H1 (cell line): Measurements from ENCODE around the gene SIPA1L2. TPM values are rescaled to one million over a fixed set of nuclear protein-coding genes. Genes with fewer than 3 reads are reported as not detected.

ENCODE experiments used
- CTCF ChIA-PET: fragments of 300-600 bp; sonication (Branson Sonifier 250); formaldehyde crosslinking; loops from one replicate; lab custom pipeline; 2021; ENCODE audit not compliant: partially characterized antibody; lab: Charles Lee
- POLR2A ChIA-PET: fragments of 300-600 bp; sonication (Branson Sonifier 250); formaldehyde crosslinking; loops from one replicate; lab custom pipeline; 2021; ENCODE audit warnings: inconsistent platforms; ENCODE audit not compliant: partially characterized antibody; lab: Charles Lee
- DNase-seq, 2 experiments: peaks; one replicate each; pipeline versions ENCODE4 v3.0.0 to v3.0.0-alpha.2; 2010 to 2022; ENCODE audit warnings: low spot score in 2 of 2, low read depth in 1 of 2, mixed read lengths in 1 of 2
- FAIRE-seq: peaks from 2 replicates; lab custom pipeline; 2011; peaks lifted over from hg19 to GRCh38; lab: Jason Lieb, UNC
- H2AFZ ChIP-seq: 2 replicates; pipeline ENCODE4 v1.8.1; 2012; ENCODE audit warnings: low read length, inconsistent platforms
- H2AK5ac ChIP-seq: 2 replicates; pipeline ENCODE4 v1.6.1; 2013; ENCODE audit warnings: low read depth, low read length
- H2BK120ac ChIP-seq: replicated peaks from 2 replicates; pipeline ENCODE3; 2013; ENCODE audit warnings: low read depth, low read length, inconsistent platforms
- H2BK12ac ChIP-seq: 2 replicates; pipeline ENCODE4 v1.6.1; 2013; ENCODE audit warnings: low read depth, low read length
- H2BK15ac ChIP-seq: 2 replicates; pipeline ENCODE4 v1.6.1; 2013; ENCODE audit warnings: low read length
- H2BK20ac ChIP-seq: 2 replicates; pipeline ENCODE4 v1.6.1; 2013; ENCODE audit warnings: low read length
- H2BK5ac ChIP-seq: 2 replicates; pipeline ENCODE4 v1.6.1; 2013; ENCODE audit warnings: low read depth, low read length
- H3K14ac ChIP-seq: 2 replicates; pipeline ENCODE4 v1.6.1; 2013; ENCODE audit warnings: inconsistent platforms; ENCODE audit not compliant: insufficient read length
- H3K18ac ChIP-seq: 2 replicates; pipeline ENCODE4 v1.6.1; 2013; ENCODE audit warnings: low read length; ENCODE audit errors: extremely low read depth
- H3K23ac ChIP-seq: 2 replicates; pipeline ENCODE4 v1.6.1; 2013; ENCODE audit warnings: inconsistent platforms; ENCODE audit not compliant: insufficient read length
- H3K23me2 ChIP-seq: 2 replicates; pipeline ENCODE4 v1.6.1; 2013; ENCODE audit warnings: low read depth, low read length
- H3K27ac ChIP-seq: 2 replicates; pipeline ENCODE4 v1.6.1; 2011; ENCODE audit warnings: low read depth, low read length, inconsistent platforms
- H3K27me3 ChIP-seq, 4 experiments: replicated peaks in 1 of 4; 1 replicate in 1 of 4; 2 replicates in 3 of 4; pipeline versions ENCODE4 v1.6.1 to v1.8.1; 2011 to 2013; ENCODE audit warnings: low read length in 3 of 4, mild to moderate bottlenecking in 3 of 4, inconsistent platforms in 2 of 4, mixed read lengths in 2 of 4, moderate library complexity in 1 of 4; ENCODE audit not compliant: control insufficient read depth in 3 of 4, insufficient read depth in 3 of 4; ENCODE audit errors: extremely low read depth in 1 of 4
- H3K36me3 ChIP-seq, 4 experiments: 2 replicates each; pipeline versions ENCODE4 v1.6.1 to v1.8.1; 2011 to 2013; ENCODE audit warnings: mild to moderate bottlenecking in 4 of 4, low read length in 3 of 4, moderate library complexity in 2 of 4, control low read depth in 1 of 4, inconsistent platforms in 1 of 4; ENCODE audit not compliant: insufficient read depth in 4 of 4, control insufficient read depth in 2 of 4
- H3K4ac ChIP-seq: replicated peaks from 2 replicates; pipeline ENCODE3; 2013; ENCODE audit warnings: low read length, low read depth, mixed read lengths, inconsistent platforms; ENCODE audit not compliant: insufficient read length
- H3K4me1 ChIP-seq, 4 experiments: replicated peaks in 1 of 4; 1 replicate in 1 of 4; 2 replicates in 3 of 4; pipeline versions ENCODE4 v1.6.1 to v1.8.1; 2011 to 2013; ENCODE audit warnings: low read length in 3 of 4, inconsistent platforms in 2 of 4, mixed read lengths in 1 of 4; ENCODE audit not compliant: insufficient read depth in 4 of 4, control insufficient read depth in 3 of 4
- H3K4me2 ChIP-seq, 2 experiments: 2 replicates each; pipeline versions ENCODE4 v1.6.1 to v1.8.1; 2011 to 2013; ENCODE audit warnings: low read depth in 2 of 2, low read length in 2 of 2, control low read depth in 1 of 2, inconsistent platforms in 1 of 2, mild to moderate bottlenecking in 1 of 2; ENCODE audit not compliant: insufficient read depth in 1 of 2
- H3K4me3 ChIP-seq, 4 experiments: fragments of 200-600, 300-600 bp in 1 of 4; sonication (generic), shearing (Covaris generic), sonication (Bioruptor Twin) in 1 of 4; 2 replicates each; pipeline versions ENCODE4 v1.5.1 to v1.8.1; 2011 to 2016; ENCODE audit warnings: low read length in 4 of 4, low read depth in 3 of 4, control low read depth in 2 of 4, inconsistent platforms in 2 of 4, mild to moderate bottlenecking in 2 of 4, mixed read lengths in 1 of 4, moderate library complexity in 1 of 4; ENCODE audit not compliant: insufficient read depth in 2 of 4; ENCODE audit errors: extremely low read depth in 1 of 4
- H3K56ac ChIP-seq: replicated peaks from 2 replicates; pipeline ENCODE3; 2013; ENCODE audit warnings: low read depth, mild to moderate bottlenecking, mixed read lengths, low read length, inconsistent platforms; ENCODE audit not compliant: insufficient read length
- H3K79me1 ChIP-seq: 2 replicates; pipeline ENCODE4 v1.6.1; 2013; ENCODE audit warnings: low read depth, low read length, control low read depth
- H3K79me2 ChIP-seq, 2 experiments: 2 replicates each; pipeline versions ENCODE4 v1.6.1 to v1.8.1; 2012 to 2013; ENCODE audit warnings: low read length in 2 of 2, mild to moderate bottlenecking in 2 of 2, inconsistent platforms in 1 of 2; ENCODE audit not compliant: insufficient read depth in 2 of 2, control insufficient read depth in 1 of 2
- H3K9ac ChIP-seq, 4 experiments: replicated peaks in 1 of 4; 1 replicate in 1 of 4; 2 replicates in 3 of 4; pipeline versions ENCODE4 v1.6.1 to v1.8.1; 2011 to 2013; ENCODE audit warnings: low read depth in 3 of 4, low read length in 3 of 4, control low read depth in 2 of 4, mild to moderate bottlenecking in 2 of 4, moderate library complexity in 2 of 4, inconsistent platforms in 1 of 4; ENCODE audit errors: extremely low read depth in 1 of 4
- H3K9me3 ChIP-seq, 2 experiments: 2 replicates each; pipeline versions ENCODE4 v1.6.1 to v1.8.1; 2012 to 2013; ENCODE audit warnings: mild to moderate bottlenecking in 2 of 2, moderate library complexity in 2 of 2, control low read depth in 1 of 2, inconsistent platforms in 1 of 2, low read depth in 1 of 2, low read length in 1 of 2, mixed read lengths in 1 of 2; ENCODE audit not compliant: insufficient read depth in 2 of 2
- H4K20me1 ChIP-seq, 2 experiments: replicated peaks in 1 of 2; 2 replicates each; pipeline versions ENCODE3 to v1.8.1; 2011 to 2013; ENCODE audit warnings: inconsistent platforms in 2 of 2, low read length in 2 of 2, mild to moderate bottlenecking in 1 of 2; ENCODE audit not compliant: insufficient read depth in 2 of 2, control insufficient read depth in 1 of 2
- H4K5ac ChIP-seq: 2 replicates; pipeline ENCODE4 v1.6.1; 2013; ENCODE audit warnings: low read length, low read depth, mixed read lengths, inconsistent platforms; ENCODE audit not compliant: insufficient read length
- H4K8ac ChIP-seq: 2 replicates; pipeline ENCODE4 v1.8.0; 2013; ENCODE audit warnings: mild to moderate bottlenecking, moderate library complexity, low read length, inconsistent platforms; ENCODE audit not compliant: insufficient read depth; ENCODE audit errors: extremely low read depth
- H4K91ac ChIP-seq: replicated peaks from 2 replicates; pipeline ENCODE3; 2013; ENCODE audit warnings: low read length, mixed read lengths, inconsistent platforms; ENCODE audit not compliant: insufficient read length
- ASH2L ChIP-seq: fragments of 200-600, 300-600 bp; sonication (generic); IDR thresholded peaks from one replicate; pipeline ENCODE4 v1.7.1; 2017; ENCODE audit warnings: low read length
- BACH1 ChIP-seq: IDR thresholded peaks from 2 replicates; pipeline ENCODE4 v1.6.1; 2012; ENCODE audit warnings: low read length, improper control_type of control experiment
- CEBPB ChIP-seq: IDR thresholded peaks from 2 replicates; pipeline ENCODE4 v1.6.1; 2012; ENCODE audit warnings: low read depth, low read length
- EGR1 ChIP-seq: IDR thresholded peaks from 2 replicates; pipeline ENCODE4 v1.6.1; 2011; ENCODE audit warnings: low read depth, low read length, borderline replicate concordance
- HDAC2 ChIP-seq, 2 experiments: fragments of 300-600 bp in 1 of 2; sonication (generic) in 1 of 2; IDR thresholded peaks; 2 replicates each; pipeline ENCODE4 v1.6.1; 2011 to 2012; ENCODE audit warnings: low read depth in 2 of 2, low read length in 2 of 2, mild to moderate bottlenecking in 2 of 2, moderate library complexity in 2 of 2, borderline replicate concordance in 1 of 2, inconsistent platforms in 1 of 2
- MAFK ChIP-seq: IDR thresholded peaks from 2 replicates; pipeline ENCODE4 v1.6.1; 2012; ENCODE audit warnings: low read depth, mild to moderate bottlenecking, improper control_type of control experiment, low read length
- NRF1 ChIP-seq: IDR thresholded peaks from 2 replicates; pipeline ENCODE4 v1.6.1; 2011; ENCODE audit warnings: mild to moderate bottlenecking, low read depth, low read length, improper control_type of control experiment
- PHF8 ChIP-seq: fragments of 200-600 bp; sonication (generic); conservative IDR thresholded peaks from 2 replicates; pipeline ENCODE4 v1.7.1; 2012; ENCODE audit warnings: low read depth, mild to moderate bottlenecking, inconsistent platforms, low read length, moderate library complexity
- RBBP5 ChIP-seq: IDR thresholded peaks from 2 replicates; pipeline ENCODE4 v1.7.1; 2012; ENCODE audit warnings: low read depth, mild to moderate bottlenecking, inconsistent platforms, low read length, moderate library complexity, borderline replicate concordance
- SIRT6 ChIP-seq: IDR thresholded peaks from one replicate; pipeline ENCODE4 v1.7.1; 2012; ENCODE audit warnings: low read length, inconsistent platforms
- TBP ChIP-seq: IDR thresholded peaks from 2 replicates; pipeline ENCODE4 v1.6.1; 2011; ENCODE audit warnings: low read depth, low read length, improper control_type of control experiment
- WGBS, 2 experiments: shearing (Covaris generic) in 1 of 2; methylation state at CpG; one replicate each; pipeline versions ENCODE4 v1.1.6 to v1.1.7; 2013 to 2015; ENCODE audit warnings: low lambda C conversion rate in 2 of 2, mixed read lengths in 2 of 2, inconsistent platforms in 1 of 2, low coverage in 1 of 2, missing lambda C conversion rate in 1 of 2; ENCODE audit not compliant: insufficient replicate concordance in 2 of 2, insufficient coverage in 1 of 2, insufficient read length in 1 of 2; ENCODE audit errors: extremely low coverage in 1 of 2, missing lambda C conversion rate in 1 of 2; 5-methylcytosine and 5-hydroxymethylcytosine counted together
- polyA plus RNA-seq, 7 experiments: library from polyadenylated mRNA; depleted of rRNA in 3 of 7; stranded (reverse) in 5 of 7; unstranded in 2 of 7; fragments of >200 nt in 5 of 7; fragments of 200-250 nt in 2 of 7; gene quantifications; 1 replicate in 5 of 7; 2 replicates in 1 of 7; 4 replicates in 1 of 7; pipeline versions ENCODE4 v1.2.1 to v1.2.3, GENCODE V29; 2011 to 2013; ENCODE audit warnings: missing spikeins in 2 of 7, mixed read lengths in 2 of 7
- total RNA-seq: library from RNA; stranded (reverse); fragmentation: NEBNext Ultra II Directional; extraction: Animal tissue kit (Norgen Biotek cat#: 25700); gene quantifications from 2 replicates; pipeline ENCODE4 v1.2.1, GENCODE V29; 2021
- TF ChIP-seq, protein P1 (sequence below): IDR thresholded peaks from 2 replicates; pipeline ENCODE4 v1.6.1; 2012; ENCODE audit warnings: inconsistent platforms
- TF ChIP-seq, protein P2 (sequence below): IDR thresholded peaks from 2 replicates; pipeline ENCODE4 v1.6.1; 2012; ENCODE audit warnings: inconsistent platforms

The SIPA1L2 gene
- total and polyA plus RNA-seq, 2 of the 8 experiments (the other 6 are each of a cell fraction or from before 2014, with no cell fraction given): 7.7 to 13.2 TPM

DNA sequence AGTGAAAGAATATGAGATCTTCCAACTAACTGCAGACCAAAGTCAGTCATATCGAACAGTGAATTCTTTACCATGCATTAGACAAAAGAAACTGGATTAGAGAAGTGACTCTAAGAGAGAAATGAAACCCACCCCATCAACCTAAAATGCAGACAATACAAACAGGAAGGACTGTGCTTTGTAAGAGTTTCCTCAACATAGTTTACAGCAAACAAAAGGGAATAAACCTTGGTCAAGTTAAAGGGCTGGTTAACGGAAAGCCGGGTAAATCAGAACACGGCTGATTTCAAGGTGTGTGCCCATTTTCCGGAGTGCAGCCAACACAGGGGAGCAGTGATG, 39.2 kb downstream of the SIPA1L2 start:
- no peak overlapping the region for H3K56ac ChIP-seq
- H3K27ac ChIP-seq: no peak overlapping the region
- H4K8ac ChIP-seq: no peak overlapping the region
- no peak overlapping the region for H2BK120ac ChIP-seq
- no peak overlapping the region for H2BK15ac ChIP-seq
- H3K23ac ChIP-seq: no peak overlapping the region
- H3K9me3 ChIP-seq: no peaks in the 10 kb centered on the region
- CTCF ChIA-PET: interaction anchor here (1.2 kb wide), 1 partner anchor 37 kb away, joined by 4 read pairs; no protein-coding TSS in a partner anchor
- H3K4ac ChIP-seq: no peak overlapping the region
- no peak overlapping the region for H3K4me2 ChIP-seq
- H3K18ac ChIP-seq: no peak overlapping the region
- H3K4me1 ChIP-seq: no peaks in the 10 kb centered on the region; a peak in 1 of 7 replicates
- no peak overlapping the region for H3K14ac ChIP-seq
- FAIRE-seq (no peak), DNase-seq (no peak)
- H2BK20ac ChIP-seq: no peak overlapping the region
- POLR2A ChIA-PET: interaction anchor here (0.9 kb wide), 1 partner anchor 35 kb away, joined by 3 read pairs; no protein-coding TSS in a partner anchor
- H4K91ac ChIP-seq: no peak overlapping the region
- H3K79me1 ChIP-seq: no peaks in the 10 kb centered on the region
- no peak overlapping the region for H3K4me3 ChIP-seq
- H4K20me1 ChIP-seq: no peaks in the 10 kb centered on the region
- H2BK12ac ChIP-seq: no peak overlapping the region
- WGBS, 2 experiments: 97% methylated on average over 5 of the region's 5 CpGs; no CpG with 5 or more reads in 1 of the 2 experiments
- H4K5ac ChIP-seq: no peak overlapping the region
- no peaks in the 10 kb centered on the region for H3K23me2 ChIP-seq
- no peaks in the 10 kb centered on the region; a peak in 1 of 4 replicates for H3K79me2 ChIP-seq
- no peak overlapping the region for H3K9ac ChIP-seq
- no peak overlapping the region for H2AK5ac ChIP-seq
- no peaks in the 10 kb centered on the region for H3K27me3 ChIP-seq
- no peak overlapping the region for H2BK5ac ChIP-seq
- H2AFZ ChIP-seq: no peak overlapping the region
- H3K36me3 ChIP-seq: no peaks in the 10 kb centered on the region
- TF ChIP-seq NRF1 (no peak), EGR1 (no peak), SIRT6 (no peak), MAFK (no peak), RBBP5 (no peak), BACH1 (no peak), ASH2L (no peak), TBP (no peak), PHF8 (no peak), HDAC2 (IDR thresholded peaks at IDR 0.05; ENCODE audit: borderline replicate concordance in 1 of 2, low read depth in 2 of 2, low read length in 2 of 2) (no peak), CEBPB (no peak)
- TF ChIP-seq, protein P1, sequence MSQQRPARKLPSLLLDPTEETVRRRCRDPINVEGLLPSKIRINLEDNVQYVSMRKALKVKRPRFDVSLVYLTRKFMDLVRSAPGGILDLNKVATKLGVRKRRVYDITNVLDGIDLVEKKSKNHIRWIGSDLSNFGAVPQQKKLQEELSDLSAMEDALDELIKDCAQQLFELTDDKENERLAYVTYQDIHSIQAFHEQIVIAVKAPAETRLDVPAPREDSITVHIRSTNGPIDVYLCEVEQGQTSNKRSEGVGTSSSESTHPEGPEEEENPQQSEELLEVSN: no peak
- TF ChIP-seq, protein P2, sequence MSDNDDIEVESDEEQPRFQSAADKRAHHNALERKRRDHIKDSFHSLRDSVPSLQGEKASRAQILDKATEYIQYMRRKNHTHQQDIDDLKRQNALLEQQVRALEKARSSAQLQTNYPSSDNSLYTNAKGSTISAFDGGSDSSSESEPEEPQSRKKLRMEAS: no peak
